ENCODE measurements around the gene IDH2.
"Not testable (repeated sequence)": the region's sequence is repeated elsewhere in the genome, so short reads cannot be mapped to it uniquely, and the experiment has no call there.

IDH2 gene

GRCh38 chr15:90143166-90143655, 40.9 kb upstream of the IDH2 start:
- no peak for TF ChIP-seq ESRRG (CRISPR knock-in tag; IDR thresholded peaks at IDR 0.05)
- TF ChIP-seq TCF4 (CRISPR knock-in tag; IDR thresholded peaks at IDR 0.05; ENCODE audit: borderline replicate concordance): peak; percentile 82; the same call in 1 of the 2 replicates
- peak; percentile 96 for ATAC-seq

- TF ChIP-seq ZNF565 (CRISPR knock-in tag; conservative IDR thresholded peaks at IDR 0.05; ENCODE audit: low read depth): no peak
- TF ChIP-seq PATZ1 (CRISPR knock-in tag; IDR thresholded peaks at IDR 0.05; ENCODE audit: borderline replicate concordance): no peak
- TF ChIP-seq CSRNP3 (CRISPR knock-in tag; IDR thresholded peaks at IDR 0.05): no peak
- no peak for TF ChIP-seq TOX (CRISPR knock-in tag; IDR thresholded peaks at IDR 0.05; ENCODE audit: borderline replicate concordance)
- TF ChIP-seq OSR1 (CRISPR knock-in tag; IDR thresholded peaks at IDR 0.05): no peak
- no peak for TF ChIP-seq ESRRG (CRISPR knock-in tag; IDR thresholded peaks at IDR 0.05)
- ATAC-seq: no peak
Observed at GRCh38 chr15:90142216-90143165, 40.2 kb upstream of the IDH2 start.

- ATAC-seq: no peak
- TF ChIP-seq ZNF565 (CRISPR knock-in tag; conservative IDR thresholded peaks at IDR 0.05; ENCODE audit: low read depth) (no peak), ARNTL (CRISPR knock-in tag; IDR thresholded peaks at IDR 0.05; ENCODE audit: borderline replicate concordance, low read depth) (no peak), BACH2 (CRISPR knock-in tag; IDR thresholded peaks at IDR 0.05; ENCODE audit: borderline replicate concordance) (no peak), ZNF8 (CRISPR knock-in tag; IDR thresholded peaks at IDR 0.05) (no peak), TOX (CRISPR knock-in tag; IDR thresholded peaks at IDR 0.05; ENCODE audit: borderline replicate concordance) (no peak), ZFP3 (CRISPR knock-in tag; IDR thresholded peaks at IDR 0.05) (no peak), PPARA (CRISPR knock-in tag; IDR thresholded peaks at IDR 0.05; ENCODE audit: borderline replicate concordance) (no peak), ESRRG (CRISPR knock-in tag; IDR thresholded peaks at IDR 0.05) (no peak)
Observed at GRCh38 chr15:90141646-90142045, 39.4 kb upstream of the IDH2 start.

- not testable (repeated sequence) for ATAC-seq
Observed at GRCh38 chr15:90139549-90139948, 37.3 kb upstream of the IDH2 start.

- no peak for TF ChIP-seq ESRRG (CRISPR knock-in tag; IDR thresholded peaks at IDR 0.05)
- TF ChIP-seq PATZ1 (CRISPR knock-in tag; IDR thresholded peaks at IDR 0.05; ENCODE audit: borderline replicate concordance): no peak
- TF ChIP-seq CSDC2 (CRISPR knock-in tag; IDR thresholded peaks at IDR 0.05): no peak
- no peak for TF ChIP-seq CREB5 (CRISPR knock-in tag; IDR thresholded peaks at IDR 0.05; ENCODE audit: low read depth)
- TF ChIP-seq BACH2 (CRISPR knock-in tag; IDR thresholded peaks at IDR 0.05; ENCODE audit: borderline replicate concordance): no peak
- TF ChIP-seq PPARA (CRISPR knock-in tag; IDR thresholded peaks at IDR 0.05; ENCODE audit: borderline replicate concordance): no peak
- no peak for TF ChIP-seq ZNF70 (CRISPR knock-in tag; IDR thresholded peaks at IDR 0.05)
- TF ChIP-seq TCF4 (CRISPR knock-in tag; IDR thresholded peaks at IDR 0.05; ENCODE audit: borderline replicate concordance): no peak
- no peak for TF ChIP-seq ZNF8 (CRISPR knock-in tag; IDR thresholded peaks at IDR 0.05)
- TF ChIP-seq ARNTL (CRISPR knock-in tag; IDR thresholded peaks at IDR 0.05; ENCODE audit: borderline replicate concordance, low read depth): no peak
- no peak for TF ChIP-seq SNAI2 (CRISPR knock-in tag; IDR thresholded peaks at IDR 0.05)
- no peak for TF ChIP-seq ZNF565 (CRISPR knock-in tag; conservative IDR thresholded peaks at IDR 0.05; ENCODE audit: low read depth)
- TF ChIP-seq GLIS3 (CRISPR knock-in tag; IDR thresholded peaks at IDR 0.05): no peak
- TF ChIP-seq RARB (CRISPR knock-in tag; IDR thresholded peaks at IDR 0.05): no peak
- TF ChIP-seq TOX (CRISPR knock-in tag; IDR thresholded peaks at IDR 0.05; ENCODE audit: borderline replicate concordance): no peak
- TF ChIP-seq ZC3H10 (CRISPR knock-in tag; IDR thresholded peaks at IDR 0.05): no peak
- no peak for TF ChIP-seq ZFP3 (CRISPR knock-in tag; IDR thresholded peaks at IDR 0.05)
- no peak for TF ChIP-seq TSHZ2 (CRISPR knock-in tag; IDR thresholded peaks at IDR 0.05)
- no peak for TF ChIP-seq ISL1 (CRISPR knock-in tag; IDR thresholded peaks at IDR 0.05)
- no peak for TF ChIP-seq ZFP30 (CRISPR knock-in tag; IDR thresholded peaks at IDR 0.05)
Observed at GRCh38 chr15:90138071-90138833, 36.0 kb upstream of the IDH2 start.

More at GRCh38 chr15:90138071-90138833, 36.0 kb upstream of the IDH2 start:
- no peak for ATAC-seq
